Common myeloid progenitor, CD34-positive (primary cell): ENCODE measurements around the gene STMND1.
A peak's percentile ranks its signal among the peaks of the same experiment; 100 is the strongest.

Experiments
- CTCF ChIA-PET: fragments of 350-600 bp; sonication (Branson Sonifier 250); formaldehyde crosslinking; loops from one replicate; lab custom pipeline; 2021; ENCODE audit warnings: antibody characterized with exemption; lab: Charles Lee
- POLR2A ChIA-PET: fragments of 350-600 bp; sonication (Branson Sonifier 250); formaldehyde crosslinking; loops from one replicate; lab custom pipeline; 2021; ENCODE audit warnings: antibody characterized with exemption; lab: Charles Lee
- DNase-seq, 3 donors: peaks; one replicate each; pipeline versions ENCODE4 v3.0.0 to v3.0.0-alpha.2; 2013
- H3K27ac ChIP-seq, 2 experiments: 1 replicate in 1 of 2; 2 replicates in 1 of 2; pipeline ENCODE4 v1.7.0; 2013; ENCODE audit warnings: inconsistent platforms in 2 of 2, low read length in 2 of 2, mild to moderate bottlenecking in 2 of 2, low read depth in 1 of 2, moderate library complexity in 1 of 2; ENCODE audit not compliant: severe bottlenecking in 2 of 2, insufficient read depth in 1 of 2, poor library complexity in 1 of 2
- H3K27me3 ChIP-seq, 5 experiments: replicated peaks in 2 of 5; 1 replicate in 3 of 5; 2 replicates in 2 of 5; pipeline versions ENCODE4 v1.6.1 to v1.7.0; 2013; ENCODE audit warnings: low read length in 4 of 5, mild to moderate bottlenecking in 2 of 5, moderate library complexity in 2 of 5, inconsistent platforms in 1 of 5; ENCODE audit not compliant: insufficient read depth in 5 of 5, control insufficient read depth in 4 of 5
- H3K36me3 ChIP-seq, 4 experiments: 1 replicate in 2 of 4; 2 replicates in 2 of 4; pipeline versions ENCODE4 v1.6.1 to v1.7.0; 2013; ENCODE audit warnings: low read length in 3 of 4, control low read depth in 1 of 4, mild to moderate bottlenecking in 1 of 4; ENCODE audit not compliant: control insufficient read depth in 4 of 4, insufficient read depth in 4 of 4
- H3K4me1 ChIP-seq, 4 experiments: 1 replicate in 3 of 4; 2 replicates in 1 of 4; pipeline versions ENCODE4 v1.6.1 to v1.7.1; 2013; ENCODE audit warnings: low read length in 3 of 4, mild to moderate bottlenecking in 3 of 4, control low read depth in 1 of 4, inconsistent platforms in 1 of 4, moderate library complexity in 1 of 4; ENCODE audit not compliant: control insufficient read depth in 4 of 4, insufficient read depth in 4 of 4; ENCODE audit errors: control extremely low read depth in 1 of 4
- H3K4me3 ChIP-seq, 7 experiments: 1 replicate in 4 of 7; 2 replicates in 3 of 7; pipeline versions ENCODE4 v1.5.1 to v1.7.0; 2013; ENCODE audit warnings: mild to moderate bottlenecking in 7 of 7, low read length in 6 of 7, moderate library complexity in 6 of 7, inconsistent platforms in 2 of 7, low read depth in 2 of 7, control low read depth in 1 of 7; ENCODE audit not compliant: insufficient read depth in 4 of 7, control insufficient read depth in 1 of 7; ENCODE audit errors: extremely low read depth in 1 of 7
- H3K9me3 ChIP-seq, 5 experiments: 1 replicate in 4 of 5; 2 replicates in 1 of 5; pipeline versions ENCODE4 v1.6.1 to v1.7.1; 2013; ENCODE audit warnings: low read length in 4 of 5, mild to moderate bottlenecking in 2 of 5, inconsistent platforms in 1 of 5, low read depth in 1 of 5, moderate library complexity in 1 of 5; ENCODE audit not compliant: control insufficient read depth in 4 of 5, insufficient read depth in 2 of 5; ENCODE audit errors: control extremely low read depth in 1 of 5
- WGBS: methylation state at CpG from one replicate; pipeline ENCODE4 v1.1.5; 2013; ENCODE audit not compliant: insufficient coverage; 5-methylcytosine and 5-hydroxymethylcytosine counted together

Gene STMND1

DNA sequence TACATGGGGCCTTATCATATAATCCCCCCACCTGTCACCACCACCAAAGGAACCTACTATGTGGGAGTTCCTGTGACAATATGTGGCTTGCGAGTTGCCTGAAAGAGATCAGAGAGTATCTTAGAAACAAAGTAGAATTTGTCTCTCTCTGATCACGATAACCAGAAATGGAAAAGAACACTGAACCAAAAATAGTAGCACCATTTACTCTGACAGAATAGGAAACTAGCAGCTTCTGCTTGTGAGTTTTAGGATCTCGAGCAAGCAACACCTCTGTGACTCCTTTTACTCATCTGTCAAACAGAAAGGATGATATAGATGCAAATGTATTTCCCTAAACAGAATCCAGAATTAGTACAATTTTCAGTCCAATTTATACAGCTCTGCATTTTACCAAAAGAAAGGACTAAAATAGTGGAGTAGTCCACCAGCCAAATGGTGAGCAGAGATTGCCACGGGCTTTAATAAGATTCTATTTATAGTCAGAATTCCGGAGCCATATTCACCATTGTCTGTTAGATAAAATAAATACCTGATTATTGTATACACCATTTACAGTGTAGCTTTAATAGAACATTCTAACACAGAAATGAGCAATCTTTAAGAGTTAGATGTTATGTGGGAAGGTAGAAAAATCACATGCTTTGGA is 19.9 kb upstream of the STMND1 start:
- DNase-seq, result no peak
- H3K4me1 ChIP-seq, result no peaks in the 10 kb centered on the region
- H3K36me3 ChIP-seq, result no peaks in the 10 kb centered on the region
- no peak overlapping the region for H3K4me3 ChIP-seq
- POLR2A ChIA-PET, result no interaction called here
- peaks cover 0 to 4% (median 0%) of the 10 kb centered on the region in 5 experiments for H3K27me3 ChIP-seq
- H3K9me3 ChIP-seq, result no peaks in the 10 kb centered on the region
- CTCF ChIA-PET, result no interaction called here
- H3K27ac ChIP-seq, result no peak overlapping the region
- WGBS, result 93% methylated on average over 3 of the region's 5 CpGs

DNA sequence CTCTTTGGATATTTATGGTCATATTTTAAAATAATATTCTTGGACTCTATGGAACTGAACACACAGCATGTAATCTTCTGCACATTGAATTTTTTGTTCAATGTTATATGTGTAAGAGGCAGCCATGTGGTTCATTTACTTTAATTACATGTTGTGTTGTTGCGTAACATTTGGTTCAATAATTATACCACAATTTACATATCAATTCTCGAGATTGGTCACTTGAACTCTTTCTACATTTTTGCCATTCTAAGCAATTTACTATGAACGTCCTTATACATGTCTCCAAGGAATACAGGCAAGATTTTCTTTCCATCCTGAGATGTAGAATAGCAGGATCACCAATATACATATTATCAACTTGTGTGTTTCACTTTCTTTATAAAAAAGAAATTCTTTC is 18.5 kb upstream of the STMND1 start:
- peaks cover 0 to 4% (median 0%) of the 10 kb centered on the region in 5 experiments for H3K27me3 ChIP-seq
- POLR2A ChIA-PET, result no interaction called here
- 100% methylated on average over 2 of the region's 3 CpGs for WGBS
- no peaks in the 10 kb centered on the region for H3K36me3 ChIP-seq
- CTCF ChIA-PET, result interaction anchor here (1.6 kb wide), 1 partner anchor 117 kb away, joined by 3 read pairs; no protein-coding TSS in a partner anchor
- no peaks in the 10 kb centered on the region for H3K4me1 ChIP-seq
- H3K27ac ChIP-seq, result no peak overlapping the region
- no peak for DNase-seq
- H3K4me3 ChIP-seq, result no peak overlapping the region
- no peaks in the 10 kb centered on the region for H3K9me3 ChIP-seq

DNA sequence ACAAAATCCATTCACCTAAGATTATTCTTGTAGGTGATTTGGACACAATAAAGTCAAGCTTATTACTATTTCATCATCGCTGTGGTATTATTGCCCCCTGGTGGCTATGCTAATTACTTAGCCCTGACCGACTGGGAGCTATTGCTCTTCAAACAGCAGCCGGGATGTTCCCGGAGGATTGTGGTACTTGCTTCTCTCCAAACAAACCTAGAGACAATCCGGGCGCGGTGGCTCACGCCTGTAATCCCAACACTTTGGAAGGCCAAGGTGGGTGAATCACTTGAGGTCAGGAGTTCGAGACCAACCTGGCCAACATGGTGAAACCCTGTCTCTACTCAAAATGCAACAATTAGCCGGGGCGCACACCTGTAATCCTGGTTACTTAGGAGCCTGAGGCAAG is 15.4 kb upstream of the STMND1 start:
- Histone ChIP-seq H3K27ac (no peak overlapping the region), H3K4me1 (no peaks in the 10 kb centered on the region), H3K4me3 (no peak overlapping the region), H3K27me3 (peaks cover 0 to 4% (median 2%) of the 10 kb centered on the region in 5 experiments), H3K36me3 (no peaks in the 10 kb centered on the region), H3K9me3 (peaks cover 0 to 6% (median 0%) of the 10 kb centered on the region in 5 experiments)
- 51% methylated on average over 11 of the region's 11 CpGs for WGBS
- DNase-seq, result peak; percentile 41 to 58 (median 48)
- ChIA-PET POLR2A (no interaction called here), CTCF (interaction anchor here (0.9 to 2.7 kb wide), 16 partner anchors 9 to 755 kb away, joined by 3 to 13 read pairs (median 3); no protein-coding TSS in a partner anchor)

DNA sequence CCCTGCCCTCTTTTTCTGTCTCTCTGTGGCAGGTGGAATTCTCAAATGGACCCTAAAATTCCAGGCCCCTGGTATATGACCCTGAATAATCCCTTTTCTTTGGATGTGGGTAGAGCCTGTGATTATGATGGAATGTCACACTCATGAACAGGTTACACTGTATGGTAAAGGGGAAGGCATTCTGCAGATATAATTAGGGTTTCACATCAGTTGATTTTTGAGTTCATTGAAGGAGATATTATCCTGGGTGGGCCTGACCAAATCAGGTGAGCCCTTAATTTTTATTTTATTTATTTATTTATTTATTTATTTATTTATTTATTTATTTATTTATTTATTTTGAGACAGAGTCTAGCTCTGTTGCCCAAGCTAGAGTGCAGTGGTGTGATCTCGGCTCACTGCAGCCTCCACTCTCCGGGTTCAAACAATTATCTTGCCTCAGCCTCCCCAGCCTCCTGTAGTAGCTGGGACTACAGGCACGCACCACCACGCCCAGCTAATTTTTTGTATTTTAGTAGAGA is 13.7 kb upstream of the STMND1 start:
- WGBS, result no CpG with 5 or more reads among the region's 4 CpGs
- no peaks in the 10 kb centered on the region for H3K36me3 ChIP-seq
- H3K27me3 ChIP-seq, result peaks cover 0 to 4% (median 2%) of the 10 kb centered on the region in 5 experiments
- H3K27ac ChIP-seq, result no peak overlapping the region
- DNase-seq, result no peak
- H3K4me3 ChIP-seq, result no peak overlapping the region
- H3K4me1 ChIP-seq, result no peaks in the 10 kb centered on the region
- ChIA-PET CTCF (interaction anchor here (0.6 to 2.7 kb wide), 5 partner anchors 11 to 678 kb away, joined by 3 to 11 read pairs (median 6); no protein-coding TSS in a partner anchor), POLR2A (no interaction called here)
- peaks cover 0 to 6% (median 0%) of the 10 kb centered on the region in 5 experiments for H3K9me3 ChIP-seq

DNA sequence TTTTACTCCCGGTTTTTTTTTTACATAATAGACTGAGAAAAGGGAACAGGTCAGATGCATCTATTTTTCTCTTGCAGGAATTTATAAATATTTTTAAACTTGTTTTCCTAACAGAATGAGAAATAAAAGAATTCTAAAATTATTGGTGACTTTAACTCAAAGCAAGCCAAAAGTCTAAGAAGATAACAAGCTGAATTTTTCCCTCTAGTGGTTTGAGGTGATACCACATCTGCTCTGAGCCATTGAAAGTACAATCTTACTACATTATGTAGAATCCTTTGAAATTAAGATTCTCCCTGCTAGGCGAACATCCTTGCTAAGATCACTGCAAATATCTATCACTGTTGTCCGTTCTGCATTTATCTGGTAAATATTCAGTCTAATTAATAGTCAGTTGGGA is 10.7 kb upstream of the STMND1 start:
- DNase-seq, result peak in 2 of 3 donors; percentile 7 to 14
- ChIA-PET CTCF (interaction anchor here (0.6 to 1.3 kb wide), 3 partner anchors 9 to 323 kb away, joined by 3 read pairs; no protein-coding TSS in a partner anchor), POLR2A (no interaction called here)
- no peak overlapping the region for H3K27ac ChIP-seq
- no CpG with 5 or more reads among the region's 3 CpGs for WGBS
- H3K36me3 ChIP-seq, result no peaks in the 10 kb centered on the region
- no peaks in the 10 kb centered on the region for H3K4me1 ChIP-seq
- H3K4me3 ChIP-seq, result no peak overlapping the region
- peaks cover 0 to 4% (median 2%) of the 10 kb centered on the region in 5 experiments for H3K27me3 ChIP-seq
- peaks cover 0 to 6% (median 0%) of the 10 kb centered on the region in 5 experiments for H3K9me3 ChIP-seq

DNA sequence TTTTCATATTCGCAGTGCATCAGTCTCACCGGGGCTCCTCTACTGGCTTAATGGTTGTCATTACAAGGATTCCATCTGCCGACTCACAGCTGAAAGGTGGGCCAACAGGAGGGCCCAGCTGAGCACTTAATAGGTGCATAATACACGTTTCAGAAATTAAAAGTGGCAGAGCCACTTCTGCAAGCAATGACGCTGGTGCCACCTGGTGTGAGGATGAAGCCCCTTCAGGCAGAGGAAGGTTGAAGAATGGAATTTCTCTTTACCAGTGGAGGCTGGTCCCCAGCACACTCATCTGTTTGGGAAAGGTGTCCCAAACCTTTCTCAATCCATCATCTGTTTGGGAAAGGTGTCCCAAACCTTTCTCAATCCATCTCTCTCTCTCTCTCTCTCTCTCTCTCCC is 8.2 kb upstream of the STMND1 start:
- Histone ChIP-seq H3K4me3 (no peak overlapping the region), H3K9me3 (peaks cover 0 to 6% (median 0%) of the 10 kb centered on the region in 5 experiments), H3K4me1 (no peaks in the 10 kb centered on the region), H3K36me3 (no peaks in the 10 kb centered on the region), H3K27me3 (peaks cover 0 to 4% (median 3%) of the 10 kb centered on the region in 5 experiments), H3K27ac (no peak overlapping the region)
- whole genome bisulfite sequencing, result 40% methylated on average over 4 of the region's 5 CpGs
- DNase-seq, result peak; percentile 8 to 35 (median 34)
- CTCF ChIA-PET, result no interaction called here
- POLR2A ChIA-PET, result no interaction called here

DNA sequence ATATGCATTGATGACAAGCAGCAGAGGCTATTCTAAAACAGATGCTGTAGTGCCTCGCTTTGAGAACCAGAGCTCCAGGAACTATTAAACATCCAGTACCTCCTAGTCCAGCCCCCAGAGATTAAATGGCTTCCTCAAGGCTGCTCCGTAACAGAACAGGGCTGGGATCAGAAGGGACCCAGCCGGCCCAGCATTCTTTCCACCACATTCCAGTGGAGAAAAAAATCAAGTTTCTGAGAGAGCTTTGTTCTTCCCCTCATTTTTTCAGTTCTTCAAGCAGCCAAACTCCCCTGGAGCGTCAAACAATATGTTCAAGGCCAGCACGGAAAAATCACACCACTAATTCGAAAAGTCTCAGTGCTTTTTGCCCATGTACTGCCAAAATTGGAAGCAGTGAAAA is 5.8 kb upstream of the STMND1 start:
- H3K4me1 ChIP-seq, result no peaks in the 10 kb centered on the region
- H3K27me3 ChIP-seq, result peaks cover 4 to 28% (median 9%) of the 10 kb centered on the region in 5 experiments
- ChIA-PET CTCF (interaction anchor here (3.3 kb wide), 1 partner anchor 10 kb away, joined by 8 read pairs; no protein-coding TSS in a partner anchor), POLR2A (no interaction called here)
- H3K27ac ChIP-seq, result no peak overlapping the region
- WGBS, result 94% methylated on average over 3 of the region's 6 CpGs
- no peaks in the 10 kb centered on the region for H3K9me3 ChIP-seq
- no peaks in the 10 kb centered on the region for H3K36me3 ChIP-seq
- DNase-seq, result no peak
- no peak overlapping the region for H3K4me3 ChIP-seq
